Hindlimb muscle (tissue), 1 donor: ENCODE results near the gene PAPOLA. TPM values are rescaled to one million over a fixed set of nuclear protein-coding genes. Genes with fewer than 3 reads are reported as not detected.
"Not testable (repeated sequence)": the region's sequence is repeated elsewhere in the genome, so short reads cannot be mapped to it uniquely, and the experiment has no call there.

ENCODE experiments used
- DNase-seq: peaks from one replicate; pipeline ENCODE4 v3.0.0-alpha.2; 2013
- polyA plus RNA-seq: library from polyadenylated mRNA; unstranded; fragments of 120-200 nt; gene quantifications from one replicate; pipeline ENCODE4 v1.2.1, GENCODE V29; 2013; ENCODE audit not compliant: insufficient read length

The PAPOLA gene
- 99.5 TPM for polyA plus RNA-seq

DNA sequence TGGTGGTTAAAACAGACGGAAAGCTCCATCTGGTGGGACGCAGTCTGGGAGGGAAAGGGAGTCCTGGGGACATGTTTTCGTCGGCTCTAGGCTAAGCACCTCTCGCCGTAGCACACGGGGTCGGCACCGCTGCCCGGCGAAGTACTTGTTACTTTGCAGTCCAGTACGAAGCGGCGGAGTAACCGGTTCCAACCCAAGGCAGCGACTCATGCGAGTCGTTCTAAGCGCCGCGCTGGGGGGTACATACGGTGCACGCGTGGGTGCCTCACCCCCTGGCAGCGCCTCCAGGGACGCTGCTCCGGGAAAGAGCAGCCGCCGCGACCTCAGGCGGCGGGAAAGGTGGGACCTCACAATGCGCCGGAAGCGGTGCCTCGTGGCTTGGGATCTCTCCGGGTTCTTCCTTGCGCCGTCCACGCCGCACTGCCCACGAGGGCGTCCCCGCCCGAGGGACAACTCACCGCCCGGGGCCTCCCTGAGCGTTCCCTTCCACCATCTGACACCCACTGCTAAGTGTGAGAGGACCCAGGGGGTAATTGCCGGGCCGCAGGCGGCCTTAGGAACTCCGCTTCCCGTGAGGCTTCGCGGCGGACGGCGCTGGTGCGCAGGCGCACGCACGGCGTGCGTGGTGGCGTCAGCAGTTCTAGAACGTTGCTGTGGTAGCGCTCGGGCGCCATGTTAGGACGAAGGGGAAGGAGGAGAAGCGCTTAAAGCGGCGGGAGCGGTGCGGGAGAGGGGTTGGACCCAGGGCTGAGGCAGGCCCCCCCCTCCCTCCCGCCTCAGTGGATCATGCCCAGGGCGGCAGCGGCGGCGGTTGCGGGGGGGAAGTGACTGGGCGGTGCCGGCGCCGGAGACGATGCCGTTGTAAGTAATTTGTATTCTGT lies at the start of gene PAPOLA:
Gene PAPOLA, plus strand, starts transcription at position 643 of the 881 bp plus-strand sequence. Its CDS starts 211 bp downstream, at position 854.
- peak; percentile 99 for DNase-seq

DNA sequence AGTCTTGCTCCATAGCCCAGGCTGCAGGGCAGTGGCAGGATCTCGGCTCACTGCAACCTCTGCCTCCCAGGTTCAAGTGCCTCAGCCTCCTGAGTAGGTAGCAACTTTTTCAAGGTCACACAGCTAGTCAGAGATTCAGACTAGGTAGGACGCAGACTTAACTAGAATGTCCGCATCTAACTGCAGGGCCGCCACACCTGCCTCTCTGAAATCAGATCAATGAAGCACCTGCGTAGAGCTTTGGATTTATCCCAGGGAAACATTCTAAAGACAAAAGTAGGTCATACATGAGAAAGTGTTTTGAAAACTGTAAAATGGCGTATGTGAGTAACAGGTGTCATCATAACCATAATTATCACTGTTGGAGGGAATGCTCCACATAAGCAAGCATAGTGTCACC lies 49.5 kb upstream of the PAPOLA start:
- no peak for DNase-seq

DNA sequence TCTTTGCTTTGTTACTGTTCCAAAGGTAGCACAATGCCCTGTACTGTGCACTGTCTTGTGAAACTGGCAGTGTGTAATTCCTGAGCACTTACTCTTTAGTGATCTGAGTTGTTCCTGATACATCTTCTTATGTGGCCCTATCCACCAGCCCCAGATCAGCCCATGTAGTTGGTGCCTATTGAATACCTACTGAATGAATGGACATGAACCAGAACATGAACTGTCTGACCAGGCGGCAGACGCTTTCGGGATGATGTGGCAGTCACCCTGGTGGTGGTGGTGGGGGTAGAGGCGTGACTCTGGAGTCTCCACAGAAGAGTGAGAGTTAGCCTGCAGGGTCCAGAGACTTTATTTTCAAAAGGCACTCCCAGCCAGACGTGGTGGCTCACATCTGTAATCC lies 46.6 kb upstream of the PAPOLA start:
- no peak for DNase-seq

DNA sequence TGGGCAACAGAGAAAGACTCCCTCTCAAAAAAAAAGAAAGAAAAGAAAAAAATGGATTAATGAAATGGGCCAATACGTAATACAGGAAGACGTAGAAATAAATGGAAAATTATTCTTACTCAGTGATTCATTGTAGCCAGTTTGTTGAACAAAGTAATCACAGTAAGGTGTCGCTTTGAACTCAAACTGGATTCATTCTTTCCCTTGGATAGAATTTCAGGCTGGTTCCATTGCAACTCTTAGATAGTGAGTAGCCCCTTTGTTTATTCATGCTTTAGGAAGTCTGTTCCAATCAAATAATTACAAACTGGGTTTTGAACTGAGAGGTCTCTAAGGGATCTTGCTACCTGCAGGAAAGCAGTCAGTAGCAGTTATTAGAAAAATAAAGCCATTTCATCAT lies 42.3 kb upstream of the PAPOLA start:
- no peak for DNase-seq

DNA sequence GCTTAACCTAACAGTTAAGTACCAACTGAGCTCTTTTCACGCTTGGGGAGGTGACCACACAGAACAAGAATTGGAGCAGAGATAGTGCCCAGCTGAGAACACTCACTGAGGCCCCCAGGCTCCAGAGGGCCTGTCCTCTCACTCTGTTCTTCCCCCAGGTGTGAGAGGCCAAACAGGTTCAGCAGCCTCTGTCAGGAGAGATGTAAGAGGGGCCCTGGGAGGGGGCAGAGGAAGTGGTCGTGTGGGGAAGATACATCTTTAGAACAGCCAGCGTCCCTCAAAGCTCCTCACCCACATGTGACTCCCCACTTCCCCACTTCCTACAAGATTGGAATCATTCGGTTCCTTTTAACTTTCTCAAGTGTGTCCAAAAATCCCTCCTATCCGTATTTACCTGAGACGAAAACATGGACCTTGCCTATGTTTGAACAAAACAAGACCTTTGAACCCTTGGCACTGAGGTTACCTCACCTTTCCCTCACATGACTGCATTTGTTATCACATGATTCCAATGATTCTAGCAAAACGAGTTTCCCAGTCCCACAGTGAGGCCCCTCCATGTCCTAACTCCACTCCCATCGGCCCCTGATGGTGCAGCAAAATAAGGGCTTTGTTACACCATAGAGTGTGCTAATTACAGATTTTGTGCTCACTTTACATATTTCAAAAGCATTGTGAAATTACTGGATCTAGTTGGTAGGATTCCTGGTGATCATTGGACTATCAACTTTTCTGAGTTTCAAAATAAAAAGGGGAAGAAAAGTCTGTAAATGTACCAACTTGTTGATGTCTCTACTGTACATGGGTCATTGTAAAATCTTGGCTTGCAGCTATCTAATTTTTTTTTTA lies 40.0 kb upstream of the PAPOLA start:
- no peak for DNase-seq

DNA sequence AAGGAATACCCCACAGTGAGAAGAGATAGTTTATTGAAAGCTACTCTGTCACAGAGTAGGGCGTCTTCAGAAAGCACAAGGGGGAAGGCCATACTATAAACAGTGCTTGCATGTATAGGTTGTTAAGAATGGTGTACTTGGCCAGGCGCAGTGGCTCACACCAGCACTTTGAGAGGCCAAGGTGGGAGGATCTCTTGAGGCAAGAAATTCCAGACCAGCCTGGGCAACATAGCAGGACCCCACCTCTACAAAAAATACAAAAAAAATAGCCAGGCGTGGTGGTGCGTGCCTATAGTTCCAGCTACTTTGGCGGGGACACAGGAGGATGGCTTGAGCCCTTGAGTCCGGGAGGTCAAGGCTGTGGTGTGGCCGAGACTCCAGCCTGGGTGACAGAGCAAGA lies 38.0 kb upstream of the PAPOLA start:
- no peak for DNase-seq

DNA sequence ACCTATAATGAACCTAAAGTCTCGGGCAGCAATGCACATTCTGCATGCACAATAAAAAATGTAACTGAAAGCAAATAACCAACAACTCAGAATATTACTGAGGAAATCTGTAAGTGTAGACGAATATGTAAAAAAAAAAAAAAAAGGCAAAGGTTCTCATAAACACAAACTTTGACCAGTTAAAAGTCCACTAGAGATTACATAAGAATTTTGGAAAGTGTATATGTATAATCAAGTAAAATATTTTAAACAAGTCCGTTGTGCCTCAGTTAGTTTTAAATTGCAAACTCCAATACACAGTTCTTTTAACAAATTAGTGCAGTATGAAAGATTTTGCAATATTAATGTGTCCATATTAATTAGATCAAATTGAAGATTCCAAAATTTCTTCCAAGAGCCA lies 35.3 kb upstream of the PAPOLA start:
- no peak for DNase-seq

DNA sequence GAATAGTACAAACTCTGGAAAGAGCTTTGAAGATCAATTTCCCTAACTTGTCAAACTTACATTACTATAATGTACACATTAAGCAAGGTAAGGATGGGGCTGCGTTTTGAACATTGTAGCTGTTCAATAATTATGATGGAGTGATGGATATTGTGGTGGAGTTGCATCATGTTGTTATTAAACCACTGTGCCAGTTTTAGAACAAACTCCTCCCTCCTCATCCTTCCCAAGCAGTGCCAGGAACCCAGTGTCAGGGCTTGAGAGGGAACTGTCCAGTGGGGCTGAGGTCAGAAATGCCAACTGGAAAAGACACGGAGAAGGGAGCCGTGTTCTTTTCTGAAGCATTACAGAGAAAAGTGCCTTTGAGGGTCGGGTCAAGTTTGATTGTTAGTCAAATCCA lies 31.9 kb upstream of the PAPOLA start:
- no peak for DNase-seq

DNA sequence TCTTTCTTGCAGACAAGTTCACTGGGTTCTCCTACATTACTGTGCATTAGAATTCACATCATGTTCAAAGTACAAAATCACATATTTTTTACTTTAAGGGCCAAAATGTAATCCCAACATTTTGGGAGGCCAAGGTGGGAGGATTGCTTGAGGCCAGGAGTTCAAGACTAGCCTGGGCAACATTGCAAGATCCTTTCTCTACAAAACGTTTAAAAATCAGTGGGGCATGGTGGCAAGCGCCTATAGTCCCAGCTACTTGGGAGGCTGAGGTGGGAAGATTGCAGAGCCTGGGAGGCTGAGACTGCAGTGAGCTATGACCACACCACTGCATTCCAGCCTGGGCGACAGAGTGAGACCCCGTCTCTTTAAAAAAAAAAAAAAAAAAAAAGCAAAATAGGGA lies 31.2 kb upstream of the PAPOLA start:
- not testable (repeated sequence) for DNase-seq

DNA sequence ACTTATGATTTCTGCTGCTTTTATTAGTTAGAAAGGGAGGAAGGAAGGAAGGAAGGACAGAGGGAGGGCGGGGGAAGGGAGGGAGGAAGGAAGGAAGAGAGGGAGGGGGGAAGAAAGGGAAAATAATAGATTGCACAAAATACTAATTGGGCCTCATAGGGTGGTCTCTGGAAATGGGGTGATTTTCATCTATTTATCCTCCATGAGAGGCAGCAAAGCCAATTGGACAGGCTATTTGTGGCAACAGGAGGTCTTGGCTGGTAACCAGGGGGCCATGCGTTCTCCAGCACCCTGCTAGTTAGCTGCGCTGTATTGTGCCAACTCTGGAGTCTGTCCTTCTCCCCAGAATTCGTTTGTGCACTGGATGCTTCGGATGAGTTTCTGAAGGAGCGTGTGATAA lies 24.1 kb upstream of the PAPOLA start:
- DNase-seq: no peak

DNA sequence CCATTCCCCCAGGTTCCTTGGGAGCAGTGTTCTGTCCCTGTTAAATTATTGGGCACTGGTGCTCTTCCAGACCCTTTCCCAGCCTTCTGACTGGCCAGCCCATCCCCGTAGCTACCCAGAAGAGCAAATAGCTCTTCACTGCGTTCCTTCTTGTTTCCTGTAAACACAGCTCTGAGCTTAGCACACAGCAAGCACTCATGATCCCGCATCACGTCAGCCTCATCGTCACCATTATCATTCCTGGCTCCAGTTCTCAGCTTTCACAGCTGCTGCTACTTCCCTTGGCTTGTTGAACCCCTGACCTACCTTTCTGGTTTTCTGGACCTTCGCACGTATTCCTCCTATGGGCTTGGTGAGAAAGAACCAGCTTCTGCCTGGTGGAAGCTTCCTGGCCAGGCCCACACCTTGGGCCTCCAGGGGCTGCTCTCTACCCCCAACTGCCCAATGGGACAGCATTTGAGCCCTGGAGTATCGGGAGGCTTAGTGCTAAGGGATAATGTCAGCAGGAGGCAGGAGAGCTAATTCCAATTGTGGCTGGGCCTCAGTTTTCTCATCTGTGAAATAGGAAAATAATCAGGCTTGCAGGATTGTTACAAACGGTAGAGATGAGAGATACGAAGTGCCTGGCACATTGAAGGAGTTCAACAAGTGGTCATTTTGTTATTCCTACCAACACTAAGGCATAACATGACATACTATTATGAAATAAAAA lies 22.6 kb upstream of the PAPOLA start:
- DNase-seq: no peak

DNA sequence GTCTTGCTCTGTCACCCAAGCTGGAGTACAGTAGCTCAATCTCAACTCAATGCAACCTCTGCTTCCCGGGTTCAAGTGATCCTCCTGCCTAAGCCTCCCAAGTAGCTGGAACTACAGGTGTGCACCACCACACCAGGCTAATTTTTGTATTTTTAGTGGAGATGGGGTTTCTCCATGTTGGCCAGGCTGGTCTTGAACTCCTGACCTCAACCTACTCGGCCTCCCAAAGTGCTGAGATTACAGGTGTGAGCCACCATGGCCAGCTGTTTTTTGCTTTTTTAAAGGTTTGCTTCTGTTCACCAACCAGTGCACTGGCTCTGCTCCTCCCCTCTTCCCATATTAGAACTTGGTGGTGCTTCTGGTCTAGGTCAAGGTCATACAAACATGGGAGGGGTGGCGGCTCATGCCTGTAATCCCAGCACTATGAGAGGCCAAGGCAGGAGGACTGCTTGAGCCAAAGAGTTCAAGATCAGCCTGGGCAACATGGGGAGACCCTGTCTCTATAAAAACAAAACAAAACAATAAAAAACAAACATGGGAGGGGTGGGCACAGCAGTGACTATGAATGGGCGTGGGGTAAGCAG lies 20.4 kb upstream of the PAPOLA start:
- no peak for DNase-seq

GRCh38 chr14:96482986-96483385 lies 19.2 kb upstream of the PAPOLA start:
- DNase-seq: no peak

DNA sequence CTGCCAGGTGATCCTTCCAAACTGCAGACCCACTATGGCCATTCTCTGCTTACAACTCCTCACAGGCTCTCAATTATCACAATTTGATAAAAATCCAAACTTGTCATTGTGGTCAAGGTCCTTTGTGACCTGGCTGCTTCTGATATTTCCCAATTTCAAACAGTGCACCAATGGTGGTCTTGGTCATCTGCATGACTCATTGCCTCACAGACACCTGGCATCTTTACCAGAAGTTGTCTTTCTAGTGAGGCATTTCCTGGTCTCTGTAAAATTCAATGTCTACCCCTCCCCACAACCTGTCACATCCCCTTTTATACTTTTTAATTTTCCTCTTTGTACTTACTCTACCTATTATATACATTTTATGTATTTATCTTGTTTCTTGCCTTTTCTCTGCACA lies 17.8 kb upstream of the PAPOLA start:
- DNase-seq: no peak

DNA sequence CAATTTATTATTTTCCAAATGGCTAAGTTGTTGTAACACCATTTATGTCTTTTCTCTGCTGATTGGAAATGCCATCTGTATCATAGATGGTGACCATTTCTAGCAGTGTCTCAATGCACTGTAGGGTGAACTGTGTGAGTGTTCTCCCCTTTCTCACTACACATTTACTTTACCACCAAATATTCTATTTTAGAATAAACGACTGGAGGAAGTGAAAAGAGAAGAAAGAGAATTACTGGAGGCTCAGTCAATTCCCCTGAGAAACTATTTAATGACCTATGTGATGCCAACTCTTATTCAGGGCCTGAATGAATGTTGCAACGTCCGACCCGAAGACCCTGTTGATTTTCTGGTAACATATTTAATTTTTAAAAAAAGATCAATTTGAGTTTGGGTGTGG lies 15.5 kb upstream of the PAPOLA start:
- no peak for DNase-seq

- no peak for DNase-seq
These were observed 12.9 kb upstream of the PAPOLA start for GRCh38 chr14:96489327-96489726.

GRCh38 chr14:96493178-96493577 lies 9.0 kb upstream of the PAPOLA start:
- DNase-seq: no peak

DNA sequence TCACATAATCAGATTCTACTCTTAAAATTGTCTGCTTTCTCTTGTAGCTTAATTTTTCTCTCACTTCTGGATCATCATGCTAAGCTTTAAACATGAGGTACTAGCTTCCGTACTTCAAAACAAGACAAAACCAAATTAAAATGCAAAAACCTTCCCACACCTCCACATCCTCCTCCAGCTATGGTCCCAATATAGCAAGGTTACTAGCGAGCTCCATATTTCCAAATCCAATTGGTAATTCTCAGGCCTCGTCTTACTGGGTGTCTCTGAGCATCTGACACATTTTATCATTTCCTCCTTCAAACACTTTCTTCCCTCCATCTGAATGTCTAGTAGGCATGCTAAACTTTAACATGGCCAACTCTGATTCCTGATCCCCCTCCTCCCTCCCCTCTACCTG lies 7.9 kb upstream of the PAPOLA start:
- no peak for DNase-seq

DNA sequence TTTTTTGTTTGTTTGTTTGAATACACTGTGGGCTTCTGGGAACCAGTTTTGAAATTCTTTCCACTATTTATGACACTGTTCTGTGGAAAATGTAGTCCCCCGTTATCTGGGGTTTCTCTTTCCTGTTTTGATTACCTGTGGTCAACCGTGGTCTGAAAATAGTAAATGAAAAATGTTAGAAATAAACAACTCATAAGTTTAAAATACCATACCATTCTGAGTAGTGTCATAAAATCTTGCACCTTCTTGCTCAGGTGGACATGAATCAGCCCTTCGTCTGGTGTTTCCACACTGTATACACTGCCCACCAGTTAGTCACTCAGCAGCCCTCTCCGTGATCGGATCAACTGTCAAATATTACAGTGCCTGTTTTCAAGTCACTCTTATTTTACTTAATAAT lies 5.1 kb upstream of the PAPOLA start:
- no peak for DNase-seq

- DNase-seq: no peak
These were observed 4.6 kb upstream of the PAPOLA start for GRCh38 chr14:96497586-96497985.

DNA sequence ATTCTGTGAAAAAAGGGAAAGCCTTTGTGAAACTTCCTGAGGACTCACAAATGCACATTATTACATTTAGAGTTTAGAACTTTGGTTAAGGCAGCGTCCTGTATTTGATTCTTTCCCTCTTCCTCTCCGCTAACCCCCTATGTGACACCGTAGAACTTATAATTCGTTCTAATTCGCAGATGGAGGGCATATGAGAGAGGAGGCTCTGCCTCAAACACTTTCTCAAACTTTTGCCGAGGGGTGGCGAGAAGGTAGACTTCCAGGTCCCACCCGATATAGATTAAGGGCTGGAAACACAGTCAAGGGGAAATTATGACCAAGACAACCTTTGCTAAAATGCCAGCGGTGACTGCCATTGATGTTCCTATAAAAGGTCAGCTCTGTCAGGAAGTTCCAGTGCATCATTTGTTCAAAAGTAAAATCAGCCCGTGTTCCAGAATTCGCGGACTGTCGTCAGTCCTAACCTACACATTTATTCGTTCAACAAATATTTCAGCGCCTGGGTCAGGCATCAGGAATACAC lies 904 bp upstream of the PAPOLA start:
- DNase-seq: peak; percentile 17

DNA sequence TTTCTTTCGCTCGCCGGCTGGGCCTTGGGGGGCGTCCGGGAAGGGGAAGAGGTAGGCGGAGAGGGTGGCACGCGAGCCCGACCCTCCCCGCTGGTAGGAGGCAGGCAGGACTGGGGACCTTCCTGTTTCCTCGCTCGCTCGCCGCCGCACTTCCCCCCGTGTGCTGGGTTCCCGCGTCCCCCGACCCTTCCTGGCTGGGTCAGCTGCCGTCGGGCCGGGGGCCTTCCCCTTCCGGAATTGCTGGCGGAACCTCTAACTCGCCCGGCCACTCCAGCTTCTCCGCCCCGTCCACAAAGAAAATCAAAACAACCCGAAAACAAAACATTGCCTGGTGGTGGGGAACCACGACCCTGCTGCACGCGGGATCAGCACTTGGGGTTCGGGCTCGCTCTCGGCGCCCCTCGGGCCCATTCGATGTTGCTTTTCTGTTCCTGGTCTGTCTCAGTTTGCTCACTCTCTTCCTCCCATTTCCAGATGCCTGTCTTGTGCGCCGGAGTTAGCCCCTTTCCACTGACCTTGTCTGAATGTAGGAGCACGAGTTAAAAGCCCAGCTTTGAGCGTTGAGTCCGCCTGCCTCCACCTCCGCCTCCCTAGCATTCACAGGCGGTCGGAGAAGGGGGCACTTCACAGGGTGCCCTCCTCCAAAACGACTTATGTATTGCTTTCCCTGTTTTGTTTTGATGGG lies 581 bp downstream of the PAPOLA start:
- peak; percentile 75 for DNase-seq
